MM.1S (cell line): ENCODE data around the gene DPP10.

Source experiments
- DNase-seq: peaks from one replicate; pipeline ENCODE4 v3.0.0-alpha.2; 2015
- H2AFZ ChIP-seq: fragments of 300-600 bp; sonication (generic); 2 replicates; pipeline ENCODE4 v1.6.0; 2016; ENCODE audit warnings: antibody characterized with exemption, low read length
- H3F3A ChIP-seq: fragments of 300-600 bp; sonication (generic); 2 replicates; pipeline ENCODE4 v1.6.1; 2016; ENCODE audit warnings: mild to moderate bottlenecking, antibody characterized with exemption, low read length, moderate library complexity, mixed read lengths; ENCODE audit not compliant: insufficient read depth
- H3K27ac ChIP-seq: fragments of 300-600 bp; sonication (generic); 2 replicates; pipeline ENCODE4 v1.5.1; 2016; ENCODE audit warnings: mild to moderate bottlenecking, low read length
- H3K27me3 ChIP-seq: fragments of 300-600 bp; sonication (generic); replicated peaks from 2 replicates; pipeline ENCODE4 v1.6.0; 2016; ENCODE audit warnings: low read length; ENCODE audit not compliant: insufficient read depth
- H3K36me3 ChIP-seq: fragments of 300-600 bp; sonication (generic); replicated peaks from 2 replicates; pipeline ENCODE4 v1.6.1; 2016; ENCODE audit warnings: mild to moderate bottlenecking, low read length, mixed read lengths; ENCODE audit not compliant: insufficient read depth
- H3K4me1 ChIP-seq: fragments of 300-600 bp; sonication (generic); 2 replicates; pipeline ENCODE4 v1.6.1; 2016; ENCODE audit warnings: low read length, mixed read lengths
- H3K4me2 ChIP-seq: fragments of 300-600 bp; sonication (generic); 2 replicates; pipeline ENCODE4 v1.6.0; 2016; ENCODE audit warnings: low read depth, low read length
- H3K4me3 ChIP-seq: fragments of 300-600 bp; sonication (generic); 2 replicates; pipeline ENCODE4 v1.5.1; 2016; ENCODE audit warnings: low read length, mixed read lengths
- H3K79me2 ChIP-seq: fragments of 300-600 bp; sonication (generic); 2 replicates; pipeline ENCODE4 v1.6.1; 2016; ENCODE audit warnings: mixed run types, low read length, mixed read lengths
- H3K9ac ChIP-seq: fragments of 300-600 bp; sonication (generic); 2 replicates; pipeline ENCODE4 v1.6.1; 2016; ENCODE audit warnings: low read length, mixed read lengths
- H3K9me2 ChIP-seq: fragments of 300-600 bp; sonication (generic); replicated peaks from 2 replicates; pipeline ENCODE4 v1.6.1; 2016; ENCODE audit warnings: mild to moderate bottlenecking, low read length, mixed read lengths; ENCODE audit not compliant: insufficient read depth
- H3K9me3 ChIP-seq: fragments of 300-600 bp; sonication (generic); replicated peaks from 2 replicates; pipeline ENCODE4 v1.6.1; 2016; ENCODE audit warnings: mild to moderate bottlenecking, low read length, mixed read lengths; ENCODE audit not compliant: insufficient read depth
- H4K20me1 ChIP-seq: fragments of 300-600 bp; sonication (generic); 2 replicates; pipeline ENCODE4 v1.6.1; 2016; ENCODE audit warnings: mild to moderate bottlenecking, low read length, moderate library complexity, mixed read lengths; ENCODE audit not compliant: insufficient read depth
- CTCF ChIP-seq: fragments of 300-600 bp; sonication (generic); IDR thresholded peaks from 2 replicates; pipeline ENCODE4 v1.5.1; 2016; ENCODE audit warnings: antibody characterized with exemption, low read length, mixed read lengths
- EZH2 ChIP-seq: fragments of 300-600 bp; sonication (generic); optimal IDR thresholded peaks from 2 replicates; pipeline ENCODE3; 2017; ENCODE audit warnings: low read depth, mild to moderate bottlenecking, antibody characterized with exemption, low read length, mixed read lengths
- EZH2phosphoT487 ChIP-seq: fragments of 300-600 bp; sonication (generic); IDR thresholded peaks from 2 replicates; pipeline ENCODE4 v1.6.1; 2018; ENCODE audit warnings: antibody characterized with exemption, low read length

Gene DPP10

GRCh38 chr2:115384399-115384798 lies 942.0 kb downstream of the DPP10 start:
- no peaks in the 10 kb centered on the region for H3F3A ChIP-seq
- no peak overlapping the region for H3K27ac ChIP-seq
- H3K27me3 ChIP-seq: no peaks in the 10 kb centered on the region
- DNase-seq: no peak
- H3K4me3 ChIP-seq: no peak overlapping the region
- H3K9ac ChIP-seq: no peak overlapping the region
- H2AFZ ChIP-seq: no peak overlapping the region
- H3K9me3 ChIP-seq: no peaks in the 10 kb centered on the region
- no peaks in the 10 kb centered on the region for H3K9me2 ChIP-seq
- no peaks in the 10 kb centered on the region for H3K79me2 ChIP-seq
- no peaks in the 10 kb centered on the region for H4K20me1 ChIP-seq
- no peaks in the 10 kb centered on the region for H3K4me1 ChIP-seq
- H3K4me2 ChIP-seq: no peak overlapping the region
- TF ChIP-seq CTCF (no peak), EZH2phosphoT487 (no peak), EZH2 (no peak)
- H3K36me3 ChIP-seq: no peaks in the 10 kb centered on the region

GRCh38 chr2:115386465-115386864 lies 944.0 kb downstream of the DPP10 start:
- Histone ChIP-seq H3K79me2 (no peaks in the 10 kb centered on the region), H4K20me1 (no peaks in the 10 kb centered on the region), H3K4me2 (no peak overlapping the region), H3K9me3 (no peaks in the 10 kb centered on the region), H3K9ac (no peak overlapping the region), H3K27ac (no peak overlapping the region), H3K4me1 (no peaks in the 10 kb centered on the region), H3K36me3 (no peaks in the 10 kb centered on the region), H3K4me3 (no peak overlapping the region), H3F3A (no peaks in the 10 kb centered on the region), H2AFZ (no peak overlapping the region), H3K27me3 (no peaks in the 10 kb centered on the region), H3K9me2 (no peaks in the 10 kb centered on the region)
- no peak for DNase-seq
- TF ChIP-seq CTCF: no peak
- TF ChIP-seq EZH2: no peak
- TF ChIP-seq EZH2phosphoT487: no peak

GRCh38 chr2:115389024-115389423 lies 946.6 kb downstream of the DPP10 start:
- Histone ChIP-seq H3K9me2 (no peaks in the 10 kb centered on the region), H3K9ac (no peak overlapping the region), H3K27me3 (no peaks in the 10 kb centered on the region), H4K20me1 (no peaks in the 10 kb centered on the region), H3K36me3 (no peaks in the 10 kb centered on the region), H3K79me2 (no peaks in the 10 kb centered on the region), H3F3A (no peaks in the 10 kb centered on the region), H3K4me1 (no peaks in the 10 kb centered on the region), H3K27ac (no peak overlapping the region), H3K4me3 (no peak overlapping the region), H3K4me2 (no peak overlapping the region), H2AFZ (no peak overlapping the region), H3K9me3 (no peaks in the 10 kb centered on the region)
- no peak for DNase-seq
- TF ChIP-seq EZH2 (no peak), CTCF (no peak), EZH2phosphoT487 (no peak)
